Right lobe of liver (tissue), 6 donors: ENCODE results near the gene DTL. TPM values are rescaled to one million over a fixed set of nuclear protein-coding genes. Genes with fewer than 3 reads are reported as not detected.

ENCODE experiments used
- ATAC-seq, 4 donors: fragments of 200-7000 bp; cut with Tn5 transposase; one replicate each; pipeline ENCODE4 v1.9.1; 2020; ENCODE audit warnings: mild to moderate bottlenecking in 4 of 4, moderate library complexity in 4 of 4
- DNase-seq, 3 donors: peaks; one replicate each; pipeline ENCODE4 v3.0.0-alpha.2; 2020
- H3K27ac ChIP-seq, 3 donors: fragments of 200-600 bp; one replicate each; pipeline ENCODE4 v1.8.0; 2022
- H3K27me3 ChIP-seq, 2 donors: fragments of 200-600 bp; one replicate each; pipeline ENCODE4 v1.8.0; 2022
- H3K36me3 ChIP-seq, 4 donors: fragments of 200-600 bp; sonication (generic) in 1 of 4; one replicate each; pipeline versions ENCODE4 v1.5.1 to v1.8.0; 2017 to 2022; ENCODE audit warnings: control low read depth in 1 of 4
- H3K4me1 ChIP-seq, 4 donors: fragments of 200-600 bp; sonication (generic) in 1 of 4; one replicate each; pipeline versions ENCODE4 v1.5.1 to v1.8.0; 2017 to 2022; ENCODE audit warnings: control low read depth in 1 of 4
- H3K4me3 ChIP-seq, 3 donors: fragments of 200-600 bp; one replicate each; pipeline ENCODE4 v1.8.0; 2022
- H3K9me3 ChIP-seq, 4 donors: fragments of 200-600 bp; sonication (generic) in 1 of 4; one replicate each; pipeline versions ENCODE4 v1.5.1 to v1.8.0; 2017 to 2022; ENCODE audit warnings: control low read depth in 1 of 4
- POLR2A ChIP-seq: fragments of 450-650 bp; IDR thresholded peaks from one replicate; pipeline ENCODE4 v1.6.1; 2017; ENCODE audit warnings: antibody characterized with exemption, mild to moderate bottlenecking
- WGBS: methylation state at CpG from one replicate; pipeline ENCODE4 v1.1.6; 2018; ENCODE audit warnings: low coverage, low lambda C conversion rate; ENCODE audit not compliant: insufficient coverage; ENCODE audit errors: missing lambda C conversion rate; 5-methylcytosine and 5-hydroxymethylcytosine counted together
- intact Hi-C, 2 donors: fragments of 100-400 bp; cut with DNase I; formaldehyde crosslinking; loops; one replicate each; pipeline versions ENCODE4 v1.11.2 to v1.14.1; 2022
- total RNA-seq, 6 experiments: library from RNA; depleted of rRNA in 2 of 6; stranded (reverse); fragments of >200 nt in 2 of 6; fragmentation: NEBNext Ultra II Directional in 3 of 6; extraction: Animal tissue kit (Norgen Biotek cat#: 25700) in 3 of 6; gene quantifications; one replicate each; pipeline versions ENCODE4 v1.1.0 to v1.2.4, GENCODE V29; 2016 to 2023
- TF ChIP-seq, protein P1 (sequence below), 4 donors: fragments of 200-600 bp in 3 of 4; fragments of 450-650 bp in 1 of 4; IDR thresholded peaks; one replicate each; pipeline versions ENCODE4 v1.5.1 to v1.8.0; 2016 to 2022; ENCODE audit warnings: antibody characterized with exemption in 4 of 4, mild to moderate bottlenecking in 2 of 4
- donor health status: DM: no; HTN: yes; CAD: no.
- donor health status: DM: no; HTN: no; CAD: no.
- donor health status: DM: no; HTN: no; CAD: no.
- donor health status: DM: no; HTN: yes; CAD: no.
- donor health status: DM: no; HTN: yes; CAD: no.

The DTL gene
- total RNA-seq, 6 experiments from 2014 or later: 0.07 to 12.2 (median 0.94) TPM

DNA sequence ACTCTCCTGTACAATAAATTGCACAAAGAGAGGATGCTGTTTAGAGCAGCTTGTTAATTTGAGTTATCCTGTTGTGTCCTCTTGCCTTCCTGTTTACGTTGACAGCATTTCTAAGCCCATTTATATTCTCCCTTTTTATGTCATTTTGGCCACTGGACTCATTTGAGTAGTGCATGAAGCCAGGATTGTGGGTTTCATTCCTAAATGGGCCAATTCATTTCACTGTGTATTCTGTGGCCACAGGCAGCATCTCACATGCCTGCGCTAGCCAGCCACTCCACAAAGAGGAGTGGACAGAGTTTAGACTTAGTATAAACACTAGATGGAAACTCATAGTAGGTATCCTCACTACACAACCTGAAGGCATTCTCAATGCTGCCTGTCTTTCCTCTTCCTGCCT, 73.4 kb downstream of the DTL start:
- WGBS: 69% methylated on average over 2 of the region's 2 CpGs
- TF ChIP-seq, protein P1, sequence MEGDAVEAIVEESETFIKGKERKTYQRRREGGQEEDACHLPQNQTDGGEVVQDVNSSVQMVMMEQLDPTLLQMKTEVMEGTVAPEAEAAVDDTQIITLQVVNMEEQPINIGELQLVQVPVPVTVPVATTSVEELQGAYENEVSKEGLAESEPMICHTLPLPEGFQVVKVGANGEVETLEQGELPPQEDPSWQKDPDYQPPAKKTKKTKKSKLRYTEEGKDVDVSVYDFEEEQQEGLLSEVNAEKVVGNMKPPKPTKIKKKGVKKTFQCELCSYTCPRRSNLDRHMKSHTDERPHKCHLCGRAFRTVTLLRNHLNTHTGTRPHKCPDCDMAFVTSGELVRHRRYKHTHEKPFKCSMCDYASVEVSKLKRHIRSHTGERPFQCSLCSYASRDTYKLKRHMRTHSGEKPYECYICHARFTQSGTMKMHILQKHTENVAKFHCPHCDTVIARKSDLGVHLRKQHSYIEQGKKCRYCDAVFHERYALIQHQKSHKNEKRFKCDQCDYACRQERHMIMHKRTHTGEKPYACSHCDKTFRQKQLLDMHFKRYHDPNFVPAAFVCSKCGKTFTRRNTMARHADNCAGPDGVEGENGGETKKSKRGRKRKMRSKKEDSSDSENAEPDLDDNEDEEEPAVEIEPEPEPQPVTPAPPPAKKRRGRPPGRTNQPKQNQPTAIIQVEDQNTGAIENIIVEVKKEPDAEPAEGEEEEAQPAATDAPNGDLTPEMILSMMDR (IDR thresholded peaks at IDR 0.05): no peak
- no peak for TF ChIP-seq POLR2A
- Histone ChIP-seq H3K27ac (no peak overlapping the region), H3K4me3 (no peak overlapping the region), H3K9me3 (no peaks in the 10 kb centered on the region), H3K36me3 (no peaks in the 10 kb centered on the region), H3K27me3 (no peaks in the 10 kb centered on the region), H3K4me1 (peaks cover 0 to 6% (median 0%) of the 10 kb centered on the region in 4 donors)
- no peak for DNase-seq
- intact Hi-C loops: no loop called here
- no peak for ATAC-seq

DNA sequence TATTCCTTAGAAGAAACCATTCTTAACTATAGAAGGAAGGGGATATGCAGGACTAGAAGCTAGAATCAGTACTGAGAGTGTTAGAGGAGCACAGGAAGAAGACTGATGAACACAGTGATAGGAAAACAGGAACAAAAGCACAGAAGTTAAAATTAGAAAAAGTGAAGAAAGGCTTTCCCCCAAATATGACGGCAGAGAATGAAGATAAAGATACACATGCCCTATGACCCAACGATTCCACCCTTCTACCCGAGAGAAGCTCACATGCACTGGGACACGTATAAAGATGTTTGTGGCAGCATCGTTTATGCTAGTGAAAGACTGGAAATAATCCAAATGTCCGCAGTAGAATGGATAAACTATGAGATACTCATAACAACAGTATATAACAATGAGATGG, 74.2 kb downstream of the DTL start:
- Histone ChIP-seq H3K9me3 (no peaks in the 10 kb centered on the region), H3K4me3 (no peak overlapping the region), H3K27ac (no peak overlapping the region), H3K36me3 (no peaks in the 10 kb centered on the region), H3K27me3 (no peaks in the 10 kb centered on the region), H3K4me1 (peaks cover 0 to 2% (median 0%) of the 10 kb centered on the region in 4 donors)
- no peak for DNase-seq
- TF ChIP-seq, protein P1 (IDR thresholded peaks at IDR 0.05): no peak
- 58% methylated on average over 6 of the region's 6 CpGs for WGBS
- intact Hi-C loops: no loop called here
- ATAC-seq: no peak

GRCh38 chr1:212110617-212111016, 75.1 kb downstream of the DTL start:
- H3K4me1 ChIP-seq: no peaks in the 10 kb centered on the region
- no peak overlapping the region for H3K4me3 ChIP-seq
- intact Hi-C loops: no loop called here
- H3K27me3 ChIP-seq: no peaks in the 10 kb centered on the region
- H3K27ac ChIP-seq: no peak overlapping the region
- no peaks in the 10 kb centered on the region for H3K36me3 ChIP-seq
- ATAC-seq (peak in 3 of 4 donors; percentile 33 to 36 (median 34)), DNase-seq (no peak)
- no peak for TF ChIP-seq POLR2A
- TF ChIP-seq, protein P1 (IDR thresholded peaks at IDR 0.05): peak in 1 of 4 donors; percentile 7
- H3K9me3 ChIP-seq: no peaks in the 10 kb centered on the region
- WGBS: 56% methylated on average over 2 of the region's 2 CpGs

- Histone ChIP-seq H3K36me3 (no peaks in the 10 kb centered on the region), H3K9me3 (no peaks in the 10 kb centered on the region), H3K4me3 (no peak overlapping the region), H3K27ac (no peak overlapping the region), H3K4me1 (no peaks in the 10 kb centered on the region), H3K27me3 (no peaks in the 10 kb centered on the region)
- WGBS: 100% methylated on average over 1 of the region's 1 CpG
- ATAC-seq: no peak
- no peak for DNase-seq
- TF ChIP-seq POLR2A: no peak
- TF ChIP-seq, protein P1 (IDR thresholded peaks at IDR 0.05): no peak
- intact Hi-C loops: no loop called here
Measured at GRCh38 chr1:212111536-212111935, 76.0 kb downstream of the DTL start.

- no peak for TF ChIP-seq POLR2A
- TF ChIP-seq, protein P1 (IDR thresholded peaks at IDR 0.05): no peak
- Histone ChIP-seq H3K4me1 (no peaks in the 10 kb centered on the region), H3K4me3 (no peak overlapping the region), H3K9me3 (no peaks in the 10 kb centered on the region), H3K27ac (no peak overlapping the region), H3K36me3 (no peaks in the 10 kb centered on the region), H3K27me3 (no peaks in the 10 kb centered on the region)
- no peak for ATAC-seq
- intact Hi-C loops: no loop called here
- 100% methylated on average over 1 of the region's 2 CpGs for WGBS
- no peak for DNase-seq
Measured at GRCh38 chr1:212113706-212114105, 78.2 kb downstream of the DTL start.
